Tibial nerve (tissue), 4 donors: ENCODE measurements around the gene SAMD3. TPM values are rescaled to one million over a fixed set of nuclear protein-coding genes. Genes with fewer than 3 reads are reported as not detected.

Experiments used
- DNase-seq, 2 donors: peaks; one replicate each; pipeline ENCODE4 v3.0.0-alpha.2; 2019; ENCODE audit warnings: low spot score in 2 of 2
- H3K27ac ChIP-seq, 4 donors: fragments of 200-600 bp; sonication (generic) in 3 of 4; one replicate each; pipeline ENCODE4 v1.5.1; 2017 to 2019; ENCODE audit warnings: mild to moderate bottlenecking in 1 of 4
- H3K27me3 ChIP-seq, 2 donors: fragments of 200-600 bp; sonication (generic) in 1 of 2; one replicate each; pipeline versions ENCODE4 v1.5.1 to v1.6.0; 2017 to 2019
- H3K36me3 ChIP-seq, 3 donors: fragments of 200-600 bp; sonication (generic); one replicate each; pipeline ENCODE4 v1.5.1; 2018 to 2019
- H3K4me1 ChIP-seq, 4 donors: fragments of 200-600 bp; sonication (generic) in 3 of 4; one replicate each; pipeline ENCODE4 v1.5.1; 2017 to 2019
- H3K4me3 ChIP-seq, 4 donors: fragments of 200-600 bp; sonication (generic) in 3 of 4; one replicate each; pipeline ENCODE4 v1.5.1; 2017 to 2019; ENCODE audit warnings: mild to moderate bottlenecking in 1 of 4, moderate library complexity in 1 of 4
- H3K9me3 ChIP-seq, 4 donors: fragments of 200-600 bp; sonication (generic) in 3 of 4; one replicate each; pipeline ENCODE4 v1.5.1; 2017 to 2019
- CTCF ChIP-seq, 5 experiments: fragments of 200-600 bp in 3 of 5; fragments of 450-650 bp in 2 of 5; sonication (generic) in 3 of 5; IDR thresholded peaks; one replicate each; pipeline ENCODE4 v1.5.1; 2016 to 2019; ENCODE audit warnings: antibody characterized with exemption in 5 of 5, mild to moderate bottlenecking in 3 of 5, moderate library complexity in 2 of 5
- EP300 ChIP-seq, 2 donors: sonication (generic); formaldehyde crosslinking; IDR thresholded peaks; one replicate each; pipeline ENCODE4 v1.6.1; 2017; ENCODE audit warnings: antibody characterized with exemption in 2 of 2, mild to moderate bottlenecking in 1 of 2
- POLR2A ChIP-seq, 2 donors: fragments of 450-650 bp; IDR thresholded peaks; one replicate each; pipeline ENCODE4 v1.6.1; 2017; ENCODE audit warnings: antibody characterized with exemption in 2 of 2, mild to moderate bottlenecking in 2 of 2, moderate library complexity in 2 of 2
- WGBS, 2 donors: methylation state at CpG; one replicate each; pipeline ENCODE4 v1.1.5; 2018; 5-methylcytosine and 5-hydroxymethylcytosine counted together
- total RNA-seq, 4 donors: library from RNA; depleted of rRNA; stranded (reverse); fragments of >200 nt; gene quantifications; one replicate each; pipeline ENCODE4 v1.1.0, GENCODE V29; 2016

SAMD3 gene
- total RNA-seq, 4 donors from 2014 or later: 0.44 to 4.0 (median 1.4) TPM

GRCh38 chr6:130129762-130130246 lies 92.9 kb downstream of the SAMD3 start:
- Histone ChIP-seq H3K4me3 (no peak overlapping the region), H3K36me3 (no peaks in the 10 kb centered on the region), H3K27ac (no peak overlapping the region), H3K4me1 (no peaks in the 10 kb centered on the region), H3K27me3 (no peaks in the 10 kb centered on the region), H3K9me3 (no peaks in the 10 kb centered on the region)
- WGBS, 2 donors: 89 to 91% methylated on average over 6 of the region's 6 CpGs
- TF ChIP-seq EP300 (IDR thresholded peaks at IDR 0.05) (no peak), POLR2A (IDR thresholded peaks at IDR 0.05) (no peak), CTCF (IDR thresholded peaks at IDR 0.05) (no peak)
- no peak for DNase-seq

- 83 to 89% methylated on average over 5 of the region's 5 CpGs for whole genome bisulfite sequencing, 2 donors
- no peaks in the 10 kb centered on the region for H3K4me1 ChIP-seq
- H3K36me3 ChIP-seq: no peaks in the 10 kb centered on the region
- H3K27ac ChIP-seq: no peak overlapping the region
- H3K9me3 ChIP-seq: no peaks in the 10 kb centered on the region
- H3K4me3 ChIP-seq: no peak overlapping the region
- no peak for TF ChIP-seq CTCF (IDR thresholded peaks at IDR 0.05)
- no peak for TF ChIP-seq POLR2A (IDR thresholded peaks at IDR 0.05)
- TF ChIP-seq EP300 (IDR thresholded peaks at IDR 0.05): no peak
- no peaks in the 10 kb centered on the region for H3K27me3 ChIP-seq
- DNase-seq: no peak
These were observed 94.4 kb downstream of the SAMD3 start for GRCh38 chr6:130128326-130128725.

GRCh38 chr6:130127195-130127594 lies 95.6 kb downstream of the SAMD3 start:
- WGBS, 2 donors: 40 to 45% methylated on average over 2 of the region's 2 CpGs
- TF ChIP-seq EP300 (IDR thresholded peaks at IDR 0.05): no peak
- TF ChIP-seq CTCF (IDR thresholded peaks at IDR 0.05): no peak
- Histone ChIP-seq H3K27ac (no peak overlapping the region), H3K27me3 (no peaks in the 10 kb centered on the region), H3K4me3 (no peak overlapping the region), H3K4me1 (no peaks in the 10 kb centered on the region), H3K9me3 (no peaks in the 10 kb centered on the region), H3K36me3 (no peaks in the 10 kb centered on the region)
- no peak for DNase-seq

GRCh38 chr6:130122243-130122642 lies 100.5 kb downstream of the SAMD3 start:
- no peak for DNase-seq
- 91 to 98% methylated on average over 2 of the region's 2 CpGs for WGBS, 2 donors
- Histone ChIP-seq H3K36me3 (no peaks in the 10 kb centered on the region), H3K27ac (no peak overlapping the region), H3K27me3 (no peaks in the 10 kb centered on the region), H3K4me1 (no peaks in the 10 kb centered on the region), H3K9me3 (no peaks in the 10 kb centered on the region), H3K4me3 (no peak overlapping the region)
- TF ChIP-seq CTCF (IDR thresholded peaks at IDR 0.05): no peak
- TF ChIP-seq EP300 (IDR thresholded peaks at IDR 0.05): no peak
- TF ChIP-seq POLR2A (IDR thresholded peaks at IDR 0.05): no peak

- H3K4me1 ChIP-seq: no peaks in the 10 kb centered on the region
These were observed 102.0 kb downstream of the SAMD3 start for GRCh38 chr6:130120731-130121130.

More at GRCh38 chr6:130120731-130121130, 102.0 kb downstream of the SAMD3 start:
- TF ChIP-seq EP300 (IDR thresholded peaks at IDR 0.05) (no peak), CTCF (IDR thresholded peaks at IDR 0.05) (no peak), POLR2A (IDR thresholded peaks at IDR 0.05) (no peak)
- Histone ChIP-seq H3K27ac (no peak overlapping the region), H3K36me3 (no peaks in the 10 kb centered on the region), H3K27me3 (no peaks in the 10 kb centered on the region), H3K4me3 (no peak overlapping the region), H3K9me3 (no peaks in the 10 kb centered on the region)
- no peak for DNase-seq
